ENCODE data around the gene ASCC1. TPM values are rescaled to one million over a fixed set of nuclear protein-coding genes. Genes with fewer than 3 reads are reported as not detected.
"Not testable (repeated sequence)": the region's sequence is repeated elsewhere in the genome, so short reads cannot be mapped to it uniquely, and the experiment has no call there.

The ASCC1 gene
- total RNA-seq, 1 donor from 2014 or later: 35.4 TPM

DNA sequence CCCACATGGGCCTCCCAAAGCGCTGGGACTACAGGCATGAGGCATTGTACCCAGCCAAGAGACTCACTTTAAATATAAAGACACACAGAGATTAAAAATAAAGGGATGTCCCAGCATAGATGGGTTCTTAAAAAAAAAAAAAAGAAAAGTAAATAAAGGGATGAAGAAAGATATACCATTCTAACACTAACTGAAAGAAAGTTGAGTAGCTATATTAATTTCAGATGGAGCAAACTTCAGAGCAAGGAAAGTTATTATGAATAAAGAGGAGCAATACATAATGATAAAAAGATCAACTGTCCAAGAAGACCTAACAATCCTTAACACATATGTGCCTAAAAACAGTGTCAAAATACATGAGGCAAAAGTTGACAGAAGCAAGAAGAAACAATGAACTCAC lies 94.7 kb downstream of the ASCC1 start:
- no peak for ATAC-seq
- DNase-seq (ENCODE audit: missing footprints): no peak
- intact Hi-C loops (cut with DNase I): no loop called here

DNA sequence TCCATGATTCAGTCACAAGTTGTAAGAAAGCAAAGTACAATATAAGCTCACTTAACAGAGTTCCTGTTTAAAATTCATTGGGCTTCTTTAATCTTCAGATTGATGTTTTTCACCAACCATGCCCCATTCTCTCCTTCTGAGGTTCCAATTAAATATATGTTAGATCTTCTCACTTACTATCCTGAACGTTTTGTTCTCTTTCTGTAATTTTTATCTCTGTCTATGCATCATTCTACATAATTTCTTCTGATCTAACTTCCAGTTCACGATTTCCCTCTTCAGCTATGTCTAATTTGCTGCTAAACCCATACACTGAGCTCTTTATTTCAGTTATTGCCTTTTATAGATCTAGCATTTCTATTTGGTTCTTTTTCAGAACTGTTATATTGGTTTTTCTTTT lies 99.7 kb downstream of the ASCC1 start:
- intact Hi-C loops (cut with DNase I): no loop called here
- no peak for ATAC-seq

DNA sequence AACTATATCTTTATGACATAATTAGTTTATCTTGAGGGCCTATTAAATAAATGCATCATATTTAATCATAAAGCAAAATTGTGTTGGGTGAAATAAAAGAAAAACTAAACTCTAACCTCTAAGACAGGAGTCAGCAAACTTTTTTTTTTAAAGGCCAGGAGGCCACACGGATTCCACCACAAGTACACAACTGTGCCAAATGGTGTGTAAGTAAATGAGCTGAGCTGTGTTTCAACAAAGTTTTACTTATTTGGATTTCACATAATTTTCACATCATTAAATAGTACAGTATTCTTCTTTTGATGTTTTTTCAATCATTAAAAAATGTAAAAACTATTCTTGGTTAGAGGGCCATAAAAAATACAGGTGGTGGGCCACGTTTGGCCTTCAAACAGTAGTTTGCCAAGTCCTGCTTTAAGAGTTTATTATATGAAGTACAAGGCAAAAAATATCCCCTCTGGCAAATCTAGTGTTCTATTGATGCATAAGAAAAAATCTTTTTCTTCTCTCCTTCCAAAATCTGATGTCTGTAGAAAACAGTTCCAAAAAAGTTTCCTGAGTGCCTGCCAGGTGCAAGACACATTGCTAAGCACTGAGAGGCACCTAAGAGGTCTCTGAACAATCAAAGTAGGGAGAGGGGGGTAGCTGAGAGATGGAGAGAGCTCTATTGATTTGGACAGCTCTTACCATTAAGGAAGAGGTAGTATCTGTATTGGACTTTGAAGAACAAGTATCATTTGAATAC lies 101.2 kb downstream of the ASCC1 start:
- intact Hi-C loops (cut with DNase I): no loop called here
- ATAC-seq: no peak

More for the DNA sequence above, 99.7 kb downstream of the ASCC1 start:
- no peak for DNase-seq (ENCODE audit: missing footprints)

DNA sequence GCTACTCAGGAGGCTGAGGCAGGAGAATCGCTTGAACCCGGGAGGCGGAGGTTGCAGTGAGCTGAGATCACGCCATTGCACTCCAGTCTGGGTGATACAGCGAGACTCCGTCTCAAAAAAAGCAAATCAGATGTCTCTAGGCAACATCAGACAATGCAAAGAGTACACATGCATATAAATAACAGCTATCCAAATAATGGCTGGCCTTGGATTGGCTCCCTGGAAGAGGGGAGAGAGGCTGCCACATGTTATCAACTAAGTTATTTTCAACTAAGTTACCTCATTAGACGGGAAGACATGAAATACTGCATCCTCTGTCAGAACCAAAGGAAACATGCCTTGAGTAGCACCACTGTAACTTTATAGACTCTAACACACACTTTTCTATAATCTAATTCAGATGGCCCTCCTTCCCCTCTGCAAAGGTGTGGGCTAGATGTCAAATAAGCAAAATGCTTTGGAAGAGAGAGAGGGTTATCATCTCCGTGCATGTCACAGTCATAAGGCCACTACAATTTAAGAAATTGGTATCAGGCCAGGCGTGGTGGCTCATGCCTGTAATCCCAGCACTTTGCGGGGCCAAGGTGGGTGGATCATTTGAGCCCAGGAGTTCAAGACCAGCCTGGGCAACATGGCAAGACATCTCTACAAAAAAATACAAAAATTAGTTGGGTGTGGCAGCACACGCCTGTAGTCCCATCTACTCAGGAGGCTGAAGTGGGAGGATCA lies 105.2 kb downstream of the ASCC1 start:
- no peak for DNase-seq (ENCODE audit: missing footprints)
- intact Hi-C loops (cut with DNase I): no loop called here
- peak; percentile 79 for ATAC-seq

More for the DNA sequence above, 101.2 kb downstream of the ASCC1 start:
- DNase-seq (ENCODE audit: missing footprints): no peak

DNA sequence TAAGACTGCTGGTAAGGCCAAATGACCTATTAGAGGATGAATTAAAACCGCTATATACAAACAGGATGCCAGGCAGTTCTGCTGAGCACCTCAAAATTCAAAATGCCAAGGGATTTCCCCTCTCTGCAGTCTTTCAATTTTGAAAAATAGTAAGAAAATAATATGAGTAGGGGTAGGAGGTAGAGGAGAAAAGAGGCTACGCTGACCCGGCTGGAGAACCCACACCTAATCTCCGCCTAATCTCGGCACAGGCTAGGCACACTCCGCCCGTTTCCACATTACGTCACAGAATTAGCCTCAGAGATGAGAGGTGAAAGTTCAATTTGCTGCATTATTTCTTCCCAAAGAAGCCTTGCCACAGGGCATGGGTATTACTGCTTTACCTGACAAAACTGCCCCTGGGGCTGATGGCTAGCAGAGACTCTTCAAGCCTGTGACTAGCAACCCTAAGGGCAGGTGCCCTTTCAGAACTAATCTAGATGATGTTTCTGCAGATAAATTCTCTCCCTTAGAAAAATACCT lies 106.4 kb downstream of the ASCC1 start:
- no peak for DNase-seq (ENCODE audit: missing footprints)
- no peak for ATAC-seq
- intact Hi-C loops (cut with DNase I): loop anchor here (5.0 kb wide), 1 partner anchor 42 kb away; no protein-coding TSS in a partner anchor

DNA sequence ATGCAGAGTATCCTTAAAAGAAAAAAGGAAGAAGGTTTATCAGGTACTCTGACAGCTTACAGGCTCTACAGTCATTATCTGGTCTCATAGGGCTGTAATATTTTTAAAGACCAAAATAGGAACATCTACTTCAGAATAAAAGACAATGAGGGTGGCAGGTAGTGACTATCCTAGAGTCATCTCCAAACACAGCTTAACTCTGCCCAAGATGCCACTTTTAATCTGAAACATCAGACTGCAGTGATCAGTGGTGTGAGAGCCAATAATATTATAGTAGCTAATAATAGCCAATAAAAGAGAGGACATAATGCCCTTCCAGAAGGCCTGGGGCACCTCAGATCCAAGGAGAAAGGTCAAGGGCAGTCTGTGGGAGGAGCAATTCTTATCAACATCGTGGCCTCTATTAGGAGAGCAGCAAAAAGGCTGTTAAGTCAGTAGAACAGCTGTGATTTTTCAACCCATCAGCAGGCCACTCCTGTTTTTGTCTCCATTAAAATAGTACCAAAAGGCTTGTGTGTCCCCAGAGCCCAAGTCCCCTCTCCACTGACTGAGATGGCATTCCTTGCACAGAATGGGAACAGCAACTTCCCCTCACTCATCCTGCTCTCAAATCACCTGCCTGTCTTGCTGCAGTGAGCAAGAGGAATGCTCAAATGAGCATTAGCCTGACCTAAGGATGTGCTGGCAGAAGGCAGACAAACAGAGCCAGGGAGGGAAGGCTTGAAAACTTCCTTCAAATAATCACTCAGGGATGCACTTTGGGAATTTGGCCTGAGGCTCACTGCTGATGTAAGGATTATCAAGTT lies 107.0 kb downstream of the ASCC1 start:
- DNase-seq (ENCODE audit: missing footprints) (no peak), ATAC-seq (peak; percentile 38)
- intact Hi-C loops (cut with DNase I): loop anchor here (5.0 kb wide), 1 partner anchor 42 kb away; no protein-coding TSS in a partner anchor

DNA sequence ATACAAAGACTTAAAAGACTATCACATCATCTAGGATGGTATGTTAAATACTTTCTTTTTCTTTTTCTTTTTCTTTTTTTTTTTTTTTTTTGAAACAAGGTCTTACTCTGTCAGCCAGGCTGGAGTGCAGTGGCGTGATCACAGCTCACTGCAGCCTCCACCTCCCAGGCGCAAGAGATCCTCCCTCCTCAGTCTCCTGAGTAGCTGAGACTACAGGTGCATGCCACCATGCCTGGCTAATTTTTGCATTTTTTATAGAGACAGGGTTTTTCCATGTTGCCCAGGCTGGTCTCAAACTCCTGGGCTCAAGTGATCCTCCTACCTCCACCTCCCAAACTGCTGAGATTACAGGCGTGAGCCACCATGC lies 108.1 kb downstream of the ASCC1 start:
- intact Hi-C loops (cut with DNase I): loop anchor here (5.0 kb wide), 1 partner anchor 41 kb away; no protein-coding TSS in a partner anchor
- DNase-seq (ENCODE audit: missing footprints); ATAC-seq: not testable (repeated sequence)

DNA sequence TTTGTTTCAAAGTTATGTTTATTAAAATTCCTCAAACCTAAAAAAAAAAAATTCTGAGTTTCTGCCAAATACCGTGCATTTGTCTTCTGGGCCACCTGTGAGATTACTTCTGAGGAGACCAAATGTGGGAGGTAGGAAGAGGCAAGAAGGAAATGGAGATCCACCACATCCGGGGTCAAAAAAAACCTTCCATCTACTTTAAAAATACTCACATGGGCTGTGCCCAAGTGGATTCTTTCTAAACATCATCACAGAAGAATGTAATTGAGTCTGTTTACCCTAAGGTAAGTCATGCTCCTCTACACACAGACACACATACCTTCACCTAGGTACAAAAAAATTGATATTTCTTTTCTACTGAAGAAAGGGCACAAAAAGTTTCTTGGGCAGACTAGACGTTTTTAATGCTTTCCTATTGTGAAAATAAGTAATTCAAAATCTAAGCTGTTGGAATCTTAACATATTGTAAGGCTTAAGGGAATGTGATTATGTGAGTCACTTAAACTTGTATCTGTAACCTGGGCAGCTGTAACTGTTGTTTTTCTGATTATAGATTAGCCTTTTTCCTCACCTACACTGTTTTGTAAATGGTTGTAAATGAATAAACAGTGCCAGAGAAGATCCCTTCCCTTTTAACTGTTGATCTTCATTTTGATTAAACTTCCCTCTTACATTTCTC lies 108.6 kb downstream of the ASCC1 start:
- DNase-seq (ENCODE audit: missing footprints): no peak
- intact Hi-C loops (cut with DNase I): loop anchor here (5.0 kb wide), 1 partner anchor 40 kb away; no protein-coding TSS in a partner anchor
- ATAC-seq: no peak

DNA sequence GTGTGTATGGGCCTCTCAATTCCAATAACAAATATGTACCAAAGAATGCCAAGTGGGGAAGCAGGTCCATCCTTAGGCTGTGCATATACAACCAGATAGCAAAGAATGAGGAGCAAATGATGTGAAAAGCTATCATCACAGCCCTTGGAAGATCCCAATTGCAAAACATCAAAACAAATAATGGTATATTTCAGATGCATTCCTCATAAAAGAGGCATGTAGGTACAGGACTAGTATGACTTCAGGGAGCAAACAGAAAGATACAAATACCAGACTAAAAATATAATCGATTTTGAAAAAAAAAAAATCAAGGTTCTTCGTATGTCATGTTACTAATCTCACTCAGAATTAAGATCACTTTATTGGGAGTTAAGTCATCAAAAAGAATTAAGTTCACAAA lies 109.2 kb downstream of the ASCC1 start:
- intact Hi-C loops (cut with DNase I): loop anchor here (5.0 kb wide), 1 partner anchor 40 kb away; no protein-coding TSS in a partner anchor
- no peak for ATAC-seq

DNA sequence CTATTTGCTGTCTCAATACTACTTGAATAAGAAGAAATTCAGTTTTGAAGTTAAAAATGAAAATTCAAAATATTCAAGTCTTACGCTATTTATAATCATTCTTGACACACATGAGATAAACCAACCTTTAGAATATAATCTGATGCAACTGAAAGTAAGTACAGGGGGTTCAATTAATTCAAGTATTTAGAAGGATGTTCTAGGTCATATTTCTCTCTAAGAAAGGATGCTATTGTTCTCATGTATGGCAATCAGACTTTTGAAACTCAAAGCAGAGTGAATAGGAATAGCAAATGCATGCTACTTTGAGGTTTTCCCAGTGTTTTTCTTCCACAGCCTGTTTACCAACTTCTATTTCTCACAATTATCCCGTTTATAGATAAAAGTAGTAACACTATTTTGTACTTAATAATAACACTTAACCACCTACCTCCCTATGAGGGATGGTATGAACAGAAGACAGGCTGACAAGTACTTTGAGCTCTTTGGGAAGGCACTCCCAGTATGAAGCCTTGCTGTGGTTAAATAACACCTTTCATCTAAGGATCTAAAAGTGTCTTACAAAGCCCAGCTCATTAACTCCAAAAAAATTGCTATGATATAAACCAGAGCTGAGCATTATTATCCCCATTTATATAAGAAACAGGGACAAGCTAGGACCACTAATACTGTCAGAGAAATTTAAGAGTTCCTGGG lies 109.8 kb downstream of the ASCC1 start:
- ATAC-seq (no peak), DNase-seq (ENCODE audit: missing footprints) (no peak)
- intact Hi-C loops (cut with DNase I): loop anchor here (5.0 kb wide), 1 partner anchor 39 kb away; no protein-coding TSS in a partner anchor

More for the DNA sequence above, 109.2 kb downstream of the ASCC1 start:
- DNase-seq (ENCODE audit: missing footprints): no peak

DNA sequence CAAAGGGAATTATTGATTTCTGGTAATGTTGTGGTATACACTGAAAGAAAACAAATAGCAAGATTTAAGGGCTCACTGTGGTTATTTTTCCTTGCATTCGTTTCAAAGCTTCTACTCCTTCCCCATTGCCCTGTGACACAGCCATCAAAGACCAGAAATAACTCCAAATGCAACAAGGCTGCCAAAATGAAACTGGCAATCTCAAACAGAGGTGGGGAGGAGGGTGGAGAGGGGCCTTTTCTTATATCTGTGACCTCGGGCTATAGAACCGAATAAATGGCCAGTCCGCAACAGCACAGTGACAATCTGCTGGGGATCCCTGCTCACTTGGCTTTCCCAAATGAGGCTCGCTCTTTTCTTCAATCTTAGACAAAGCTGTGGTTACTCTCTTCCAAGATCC lies 110.4 kb downstream of the ASCC1 start:
- no peak for ATAC-seq
- intact Hi-C loops (cut with DNase I): loop anchor here (5.0 kb wide), 1 partner anchor 38 kb away; no protein-coding TSS in a partner anchor

DNA sequence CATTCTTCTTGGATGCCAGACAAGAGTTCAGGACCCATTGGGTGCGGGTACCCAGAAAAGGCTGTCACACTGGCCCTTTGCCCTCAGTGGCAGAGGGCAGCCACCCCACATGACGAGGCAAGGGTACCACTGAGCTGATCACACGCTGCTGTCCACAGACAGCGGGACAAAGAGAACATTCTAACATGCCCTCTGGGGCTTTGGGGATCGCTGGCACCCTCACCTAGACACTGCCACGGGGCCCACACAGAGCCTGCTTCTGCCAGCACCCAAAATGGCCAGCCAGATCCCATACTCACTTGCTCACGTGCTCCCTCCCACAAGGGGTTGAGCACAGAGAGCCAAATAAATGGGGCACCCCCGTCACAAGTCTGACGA lies 111.0 kb downstream of the ASCC1 start:
- ATAC-seq: no peak
- DNase-seq (ENCODE audit: missing footprints): no peak
- intact Hi-C loops (cut with DNase I): loop anchor here (5.0 kb wide), 1 partner anchor 38 kb away; no protein-coding TSS in a partner anchor

More for the DNA sequence above, 110.4 kb downstream of the ASCC1 start:
- no peak for DNase-seq (ENCODE audit: missing footprints)

DNA sequence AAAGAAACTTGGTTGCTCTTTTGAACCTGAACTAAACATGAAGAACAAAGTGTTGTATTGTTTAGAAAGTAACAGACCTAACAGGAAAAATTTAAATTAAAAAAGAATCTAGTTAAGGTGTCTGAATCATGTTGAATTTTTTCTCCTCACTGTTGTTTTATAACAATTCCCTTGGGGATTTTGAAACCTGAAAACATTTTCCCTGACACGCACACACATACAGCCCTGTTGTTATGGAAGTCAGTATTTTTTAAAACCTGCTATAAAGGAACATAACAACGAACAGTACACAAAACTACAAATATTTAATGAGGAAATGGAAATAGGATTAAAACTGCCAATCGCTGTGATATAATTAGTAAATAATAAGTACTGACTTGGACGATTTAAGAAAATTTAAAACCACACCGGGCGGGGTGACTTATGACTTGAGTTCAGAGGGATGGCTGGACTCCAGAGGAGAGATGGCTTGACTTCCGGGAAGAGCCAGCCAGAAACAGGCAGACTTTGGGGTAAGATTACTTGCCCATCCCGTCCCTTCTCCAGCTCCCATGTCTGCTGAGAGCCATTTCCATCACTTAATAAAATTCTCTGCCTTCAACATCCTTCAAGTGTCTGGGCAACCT lies 111.5 kb downstream of the ASCC1 start:
- ATAC-seq (no peak), DNase-seq (ENCODE audit: missing footprints) (no peak)
- intact Hi-C loops (cut with DNase I): loop anchor here (5.0 kb wide), 1 partner anchor 37 kb away; no protein-coding TSS in a partner anchor

DNA sequence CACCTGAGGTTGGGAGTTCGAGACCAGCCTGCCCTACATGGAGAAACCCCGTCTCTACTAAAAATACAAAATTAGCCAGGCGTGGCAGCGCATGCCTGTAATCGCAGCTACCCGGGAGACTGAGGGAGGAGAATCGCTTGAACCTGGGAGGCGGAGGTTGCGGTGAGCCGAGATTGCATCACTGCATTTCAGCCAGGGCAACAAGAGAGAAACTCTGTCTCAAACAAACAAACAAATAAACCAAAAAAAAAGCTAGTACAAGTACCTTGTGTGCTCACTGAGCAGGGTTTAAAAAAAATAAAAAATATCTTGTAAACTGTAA lies 116.5 kb downstream of the ASCC1 start:
- ATAC-seq: no peak
- DNase-seq (ENCODE audit: missing footprints): no peak
- intact Hi-C loops (cut with DNase I): loop anchor here (5.0 kb wide), 1 partner anchor 37 kb away; no protein-coding TSS in a partner anchor

DNA sequence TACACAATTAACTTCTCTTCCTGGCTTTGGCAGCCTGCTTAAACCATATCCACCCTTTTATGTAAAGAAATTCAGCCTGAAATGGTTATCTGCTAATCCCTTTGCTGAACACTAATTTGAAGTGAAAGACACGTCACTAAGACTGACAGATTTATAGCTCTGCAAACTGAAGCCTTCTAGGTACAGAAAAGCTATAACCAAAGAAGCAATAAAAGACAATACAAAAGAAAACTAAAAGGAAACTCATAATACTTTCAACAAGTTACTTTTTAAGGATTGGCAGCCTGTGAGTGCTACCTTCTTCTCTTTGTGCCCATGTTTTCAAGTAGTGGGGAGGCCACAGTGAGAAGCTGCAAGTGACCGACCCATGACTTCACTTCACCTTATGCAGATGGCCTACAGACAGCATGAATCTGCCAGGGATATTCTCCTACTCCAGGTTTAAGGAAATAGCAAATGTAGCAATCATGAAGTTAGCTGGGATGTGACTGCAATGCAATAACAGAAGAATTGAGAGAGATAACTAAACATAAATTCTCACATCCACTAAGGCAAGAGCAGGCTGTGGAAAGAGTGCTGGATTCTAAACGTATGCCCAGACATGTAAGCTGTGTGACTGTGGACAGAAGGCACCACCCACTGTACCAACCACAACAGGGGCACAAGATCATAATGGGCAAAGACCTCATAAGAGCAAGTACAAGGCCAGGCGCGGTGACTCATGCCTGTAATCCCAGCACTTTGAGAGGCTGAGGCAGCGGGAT lies 117.1 kb downstream of the ASCC1 start:
- no peak for DNase-seq (ENCODE audit: missing footprints)
- ATAC-seq: no peak
- intact Hi-C loops (cut with DNase I): loop anchor here (5.0 kb wide), 1 partner anchor 37 kb away; no protein-coding TSS in a partner anchor

DNA sequence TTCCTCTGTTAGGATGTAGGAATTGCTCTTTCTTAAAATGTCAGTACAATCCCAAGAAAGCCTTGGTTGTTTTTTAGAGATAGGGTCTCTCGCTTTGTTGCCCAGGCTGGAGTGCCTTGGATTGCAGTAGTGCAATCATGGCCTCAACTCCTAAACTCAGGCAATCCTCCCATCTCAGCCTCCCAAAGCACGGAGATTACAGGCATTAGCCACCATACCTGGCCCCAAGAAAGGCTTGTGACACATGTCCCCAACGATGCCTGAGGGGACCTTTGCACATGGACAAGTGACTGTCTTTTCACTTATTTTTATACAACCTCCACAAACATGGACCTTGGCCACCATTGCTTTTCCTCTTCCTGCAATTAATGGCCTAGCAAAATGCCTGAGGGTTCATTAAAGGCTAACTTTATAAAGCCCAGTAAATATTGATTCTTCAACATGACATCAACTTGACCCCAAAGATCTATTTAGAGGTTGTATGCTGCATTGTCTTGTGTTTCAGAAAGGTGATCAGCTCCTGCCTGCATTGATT lies 117.7 kb downstream of the ASCC1 start:
- DNase-seq (ENCODE audit: missing footprints) (no peak), ATAC-seq (no peak)
- intact Hi-C loops (cut with DNase I): loop anchor here (5.0 kb wide), 1 partner anchor 36 kb away; no protein-coding TSS in a partner anchor

Measured in Right ventricle myocardium inferior (tissue), 1 donor.